ENCODE measurements around the gene IRAK3. TPM values are rescaled to one million over a fixed set of nuclear protein-coding genes. Genes with fewer than 3 reads are reported as not detected.

Gene IRAK3
- total RNA-seq, 1 donor from 2014 or later = 4.8 TPM

DNA sequence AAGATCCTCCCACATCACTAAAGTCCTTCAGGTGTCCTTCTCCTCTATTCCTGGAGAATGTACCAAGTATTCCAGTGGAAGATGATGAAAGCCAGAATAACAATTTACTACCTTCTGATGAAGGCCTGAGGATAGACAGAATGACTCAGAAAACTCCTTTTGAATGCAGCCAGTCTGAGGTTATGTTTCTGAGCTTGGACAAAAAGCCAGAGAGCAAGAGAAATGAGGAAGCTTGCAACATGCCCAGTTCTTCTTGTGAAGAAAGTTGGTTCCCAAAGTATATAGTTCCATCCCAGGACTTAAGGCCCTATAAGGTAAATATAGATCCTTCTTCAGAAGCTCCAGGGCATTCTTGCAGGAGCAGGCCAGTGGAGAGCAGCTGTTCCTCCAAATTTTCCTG, 58.7 kb downstream of the IRAK3 start:
- Histone ChIP-seq H3K27me3 (ENCODE audit: low read depth) (no peaks in the 10 kb centered on the region), H3K4me1 (no peaks in the 10 kb centered on the region), H3K36me3 (peaks cover 57% of the 10 kb centered on the region), H3K9me3 (replicated peaks) (no peaks in the 10 kb centered on the region), H3K4me3 (no peak overlapping the region), H3K27ac (replicated peaks) (no peak overlapping the region)
- TF ChIP-seq, protein P1, sequence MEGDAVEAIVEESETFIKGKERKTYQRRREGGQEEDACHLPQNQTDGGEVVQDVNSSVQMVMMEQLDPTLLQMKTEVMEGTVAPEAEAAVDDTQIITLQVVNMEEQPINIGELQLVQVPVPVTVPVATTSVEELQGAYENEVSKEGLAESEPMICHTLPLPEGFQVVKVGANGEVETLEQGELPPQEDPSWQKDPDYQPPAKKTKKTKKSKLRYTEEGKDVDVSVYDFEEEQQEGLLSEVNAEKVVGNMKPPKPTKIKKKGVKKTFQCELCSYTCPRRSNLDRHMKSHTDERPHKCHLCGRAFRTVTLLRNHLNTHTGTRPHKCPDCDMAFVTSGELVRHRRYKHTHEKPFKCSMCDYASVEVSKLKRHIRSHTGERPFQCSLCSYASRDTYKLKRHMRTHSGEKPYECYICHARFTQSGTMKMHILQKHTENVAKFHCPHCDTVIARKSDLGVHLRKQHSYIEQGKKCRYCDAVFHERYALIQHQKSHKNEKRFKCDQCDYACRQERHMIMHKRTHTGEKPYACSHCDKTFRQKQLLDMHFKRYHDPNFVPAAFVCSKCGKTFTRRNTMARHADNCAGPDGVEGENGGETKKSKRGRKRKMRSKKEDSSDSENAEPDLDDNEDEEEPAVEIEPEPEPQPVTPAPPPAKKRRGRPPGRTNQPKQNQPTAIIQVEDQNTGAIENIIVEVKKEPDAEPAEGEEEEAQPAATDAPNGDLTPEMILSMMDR (IDR thresholded peaks at IDR 0.05; ENCODE audit: borderline replicate concordance) = no peak
- DNase-seq = no peak
- intact Hi-C loops (cut with micrococcal nuclease) = no loop called here

DNA sequence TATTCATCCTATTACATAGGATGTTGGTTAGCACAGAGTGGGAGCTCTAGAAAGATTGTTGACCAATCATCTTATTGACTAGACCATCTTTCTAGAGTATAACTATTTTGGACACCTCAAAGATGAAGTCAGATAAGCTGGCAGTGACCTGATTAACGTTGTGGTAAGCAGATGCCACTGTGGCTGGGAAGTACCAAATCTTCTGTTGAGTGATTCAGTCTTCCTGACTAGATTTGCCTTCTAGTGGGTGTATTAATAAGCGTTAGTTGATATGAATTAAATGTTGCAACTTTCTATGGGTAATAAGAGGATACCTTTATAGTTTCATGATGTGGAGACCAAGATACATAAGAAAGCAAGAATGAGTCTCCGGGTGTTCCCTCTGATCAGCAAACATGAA, 62.0 kb downstream of the IRAK3 start:
- Histone ChIP-seq H3K9me3 (replicated peaks) (no peaks in the 10 kb centered on the region), H3K4me1 (no peaks in the 10 kb centered on the region), H3K27ac (replicated peaks) (no peak overlapping the region), H3K4me3 (no peak overlapping the region), H3K36me3 (peaks cover 43% of the 10 kb centered on the region), H3K27me3 (ENCODE audit: low read depth) (no peaks in the 10 kb centered on the region)
- TF ChIP-seq, protein P1 (IDR thresholded peaks at IDR 0.05; ENCODE audit: borderline replicate concordance) = no peak
- no peak for DNase-seq
- intact Hi-C loops (cut with micrococcal nuclease) = no loop called here

DNA sequence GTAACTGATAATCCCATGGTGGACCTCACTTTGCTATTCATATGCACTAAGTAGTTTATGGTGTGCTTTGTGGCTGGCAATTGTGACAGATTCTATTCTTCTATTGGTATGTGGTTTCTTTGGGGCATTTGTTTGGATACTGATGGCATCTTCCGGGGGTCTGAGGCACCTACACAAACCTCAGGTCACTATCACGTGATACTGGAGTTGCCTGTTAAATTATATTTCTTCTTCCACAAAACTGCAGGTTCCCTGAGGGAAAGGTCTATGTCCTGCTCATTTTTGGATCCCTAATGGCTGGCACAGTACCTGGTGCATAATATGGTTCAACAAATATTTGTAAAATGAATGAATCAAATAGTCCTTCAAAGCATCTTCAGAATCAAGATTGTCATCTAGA, 63.8 kb downstream of the IRAK3 start:
- no peak overlapping the region for H3K27ac ChIP-seq (replicated peaks)
- DNase-seq = no peak
- H3K4me1 ChIP-seq = no peaks in the 10 kb centered on the region
- TF ChIP-seq, protein P1 (IDR thresholded peaks at IDR 0.05; ENCODE audit: borderline replicate concordance) = no peak
- H3K9me3 ChIP-seq (replicated peaks) = no peaks in the 10 kb centered on the region
- no peaks in the 10 kb centered on the region for H3K27me3 ChIP-seq (ENCODE audit: low read depth)
- H3K4me3 ChIP-seq = no peak overlapping the region
- intact Hi-C loops (cut with micrococcal nuclease) = no loop called here
- peaks cover 28% of the 10 kb centered on the region for H3K36me3 ChIP-seq

DNA sequence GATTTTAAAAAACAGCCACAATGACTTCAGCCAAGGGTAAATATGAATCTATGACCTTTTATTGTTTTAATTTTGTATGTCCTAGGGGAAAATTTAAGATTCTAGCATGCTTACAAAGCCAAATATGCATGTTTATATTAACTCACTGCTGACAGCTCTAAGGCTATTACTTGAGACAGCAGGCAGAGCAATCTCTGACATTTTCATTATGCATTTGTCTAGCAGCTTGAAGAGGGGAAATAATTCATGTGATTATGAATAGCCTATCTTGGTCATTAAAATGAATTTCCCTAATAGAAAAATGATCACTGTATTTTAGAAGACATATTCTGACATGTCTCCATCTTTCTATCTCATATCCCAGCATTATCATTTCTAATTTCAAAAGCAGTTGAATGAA, 66.7 kb downstream of the IRAK3 start:
- TF ChIP-seq, protein P1 (IDR thresholded peaks at IDR 0.05; ENCODE audit: borderline replicate concordance) = no peak
- Histone ChIP-seq H3K27me3 (ENCODE audit: low read depth) (no peaks in the 10 kb centered on the region), H3K36me3 (peaks cover under 1% of the 10 kb centered on the region), H3K4me1 (no peaks in the 10 kb centered on the region), H3K4me3 (no peak overlapping the region), H3K9me3 (replicated peaks) (no peaks in the 10 kb centered on the region), H3K27ac (replicated peaks) (no peak overlapping the region)
- intact Hi-C loops (cut with micrococcal nuclease) = no loop called here
- no peak for DNase-seq

DNA sequence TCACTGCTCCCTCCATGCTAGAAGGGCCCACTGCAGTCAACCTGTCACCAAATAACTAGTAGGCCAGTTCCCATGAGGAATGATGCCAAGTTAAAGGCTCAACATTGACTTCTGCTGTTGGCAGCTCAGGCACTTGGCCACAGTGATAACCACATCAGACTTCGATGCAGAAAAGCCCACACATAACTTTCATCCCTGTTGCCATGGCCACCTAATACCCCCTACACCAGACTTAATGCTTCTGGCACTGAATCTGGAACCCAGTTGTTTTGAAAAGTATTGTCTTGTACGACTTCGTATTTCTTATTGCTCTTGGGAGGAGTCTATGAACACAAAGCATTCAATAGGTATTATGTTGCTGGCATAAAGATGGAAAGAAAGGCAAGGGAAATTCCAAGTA, 69.0 kb downstream of the IRAK3 start:
- Histone ChIP-seq H3K4me3 (no peak overlapping the region), H3K4me1 (no peaks in the 10 kb centered on the region), H3K27ac (replicated peaks) (no peak overlapping the region), H3K36me3 (no peaks in the 10 kb centered on the region), H3K9me3 (replicated peaks) (no peaks in the 10 kb centered on the region), H3K27me3 (ENCODE audit: low read depth) (no peaks in the 10 kb centered on the region)
- TF ChIP-seq, protein P1 (IDR thresholded peaks at IDR 0.05; ENCODE audit: borderline replicate concordance) = no peak
- DNase-seq = no peak
- intact Hi-C loops (cut with micrococcal nuclease) = no loop called here

DNA sequence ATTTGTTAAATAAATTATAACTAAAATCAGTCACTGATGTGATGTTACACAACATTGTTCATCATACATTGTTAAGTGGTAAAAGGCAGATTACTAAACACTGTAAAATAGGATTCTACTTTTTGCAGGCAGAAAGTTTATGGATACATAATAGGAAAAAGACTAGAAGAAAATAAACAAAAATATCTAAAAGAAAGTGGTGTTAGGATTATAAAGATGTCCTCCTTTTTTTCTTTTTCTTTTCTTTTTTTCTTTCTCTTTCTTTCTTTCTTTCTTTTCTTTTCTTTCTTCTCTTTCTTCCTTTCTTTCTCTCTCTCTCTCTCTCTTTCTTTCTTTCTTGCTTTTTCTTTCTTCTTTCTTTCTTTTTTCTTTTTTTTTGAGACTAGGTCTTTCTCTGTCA, 73.7 kb downstream of the IRAK3 start:
- intact Hi-C loops (cut with micrococcal nuclease) = no loop called here
- H3K4me1 ChIP-seq = no peaks in the 10 kb centered on the region
- no peaks in the 10 kb centered on the region for H3K36me3 ChIP-seq
- H3K4me3 ChIP-seq = no peak overlapping the region
- no peaks in the 10 kb centered on the region for H3K9me3 ChIP-seq (replicated peaks)
- DNase-seq = no peak
- TF ChIP-seq, protein P1 (IDR thresholded peaks at IDR 0.05; ENCODE audit: borderline replicate concordance) = no peak
- no peak overlapping the region for H3K27ac ChIP-seq (replicated peaks)
- no peaks in the 10 kb centered on the region for H3K27me3 ChIP-seq (ENCODE audit: low read depth)
